C1 segment of cervical spinal cord (tissue), 14 donors: ENCODE data around the gene MKKS.
"Not testable (repeated sequence)": the region's sequence is repeated elsewhere in the genome, so short reads cannot be mapped to it uniquely, and the experiment has no call there.

Source experiments
- DNase-seq, 14 donors: peaks; one replicate each; lab custom pipeline; 2025; lab: John Stamatoyannopoulos, UW

Gene MKKS

DNA sequence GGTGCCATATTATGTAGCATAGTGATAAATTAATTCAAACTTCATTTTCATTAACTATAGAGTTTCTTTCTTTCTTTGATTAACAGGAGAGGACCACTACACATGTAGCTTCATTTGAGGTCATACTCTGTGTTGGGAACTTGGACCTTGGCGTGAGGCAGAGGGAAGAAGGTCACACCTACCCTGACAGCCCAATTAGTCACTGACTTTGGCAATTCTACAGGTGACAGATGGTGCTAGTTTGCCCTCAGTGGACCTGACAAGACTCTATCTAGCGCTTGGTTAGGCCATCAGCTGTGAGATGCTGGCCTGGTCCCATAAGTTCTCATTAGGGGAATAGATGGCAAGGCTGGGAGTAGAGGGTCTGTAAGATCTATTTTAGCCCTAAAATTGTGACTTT is 15.2 kb upstream of the MKKS start:
- DNase-seq, result peak in 2 of 14 donors; percentile 3 to 73

DNA sequence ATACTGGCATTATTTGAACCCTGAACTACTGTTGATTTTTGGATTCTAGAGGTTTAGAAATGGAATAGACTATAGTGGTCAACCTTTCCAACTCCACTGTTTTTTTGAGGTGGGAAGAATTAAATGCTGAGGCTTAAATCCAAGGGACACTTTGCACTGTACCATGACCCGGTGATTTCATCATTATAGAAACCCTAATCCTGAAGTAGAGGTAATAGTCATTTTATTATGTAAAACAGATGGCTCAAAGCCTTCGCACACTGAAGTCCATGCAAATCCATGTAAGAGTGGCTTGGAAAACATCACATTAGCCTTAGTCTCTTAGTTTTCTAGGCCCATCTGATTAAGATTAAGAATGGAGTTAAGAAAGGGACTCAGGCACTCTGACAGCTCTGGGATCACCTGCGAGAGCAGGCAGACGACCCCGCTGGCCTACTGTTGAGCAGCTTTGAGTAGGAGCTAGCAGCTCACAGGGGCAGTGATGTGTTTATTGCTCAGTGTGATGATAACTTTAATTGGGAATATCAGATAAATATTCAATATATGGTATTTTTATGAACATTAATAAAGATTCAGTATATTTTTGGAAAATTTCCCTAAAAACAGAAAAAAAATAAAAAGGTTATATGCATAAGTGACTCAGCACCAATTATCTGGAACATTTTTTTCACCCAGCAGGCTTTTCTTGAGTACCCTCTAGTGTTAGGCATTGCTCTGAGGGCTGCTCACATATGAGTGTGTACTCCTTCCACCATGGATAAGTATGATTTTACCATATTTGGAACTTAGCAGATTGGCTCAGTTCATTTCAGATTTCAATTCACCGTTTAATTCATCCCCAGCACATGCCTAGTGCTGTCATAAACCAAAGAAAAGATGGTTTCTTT is 14.5 kb upstream of the MKKS start:
- DNase-seq, result no peak

DNA sequence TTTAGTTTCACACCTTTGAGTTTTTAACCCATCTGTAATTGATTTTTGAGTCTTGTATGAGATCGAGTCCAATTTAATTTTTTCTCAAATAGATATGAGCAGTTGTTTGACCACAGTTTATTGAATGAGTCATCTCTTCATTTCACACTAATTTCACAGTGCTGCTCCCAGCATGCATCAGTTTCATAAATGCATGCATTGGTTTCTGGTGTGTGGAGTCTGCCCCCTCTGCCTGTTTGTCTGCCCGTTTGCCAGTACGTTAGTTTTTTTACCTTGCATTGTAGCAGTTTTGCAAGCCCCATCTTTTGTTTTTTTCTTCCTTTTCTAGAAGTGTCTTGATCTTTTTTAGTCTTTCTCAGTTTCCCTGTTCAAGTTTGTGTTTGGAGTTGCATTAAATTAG is 13.0 kb upstream of the MKKS start:
- no peak for DNase-seq

DNA sequence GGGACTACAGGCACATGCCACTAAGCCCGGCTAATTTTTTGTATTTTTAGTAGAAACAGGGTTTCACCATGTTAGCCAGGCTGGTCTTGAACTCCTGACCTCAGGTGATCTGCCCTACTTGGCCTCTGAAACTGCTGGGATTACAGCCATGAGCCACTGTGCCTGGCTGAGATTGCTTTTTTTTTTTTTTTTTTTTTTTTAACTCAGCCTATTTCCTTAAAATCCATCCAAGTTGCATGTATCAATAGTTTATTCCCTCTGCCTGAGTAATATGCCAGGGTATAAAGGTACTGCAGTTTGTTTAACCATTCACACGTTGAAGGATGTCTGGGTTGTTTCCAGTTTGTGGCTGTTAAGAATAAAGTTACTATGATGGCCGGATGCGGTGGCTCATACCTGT is 11.7 kb upstream of the MKKS start:
- DNase-seq, result no peak

DNA sequence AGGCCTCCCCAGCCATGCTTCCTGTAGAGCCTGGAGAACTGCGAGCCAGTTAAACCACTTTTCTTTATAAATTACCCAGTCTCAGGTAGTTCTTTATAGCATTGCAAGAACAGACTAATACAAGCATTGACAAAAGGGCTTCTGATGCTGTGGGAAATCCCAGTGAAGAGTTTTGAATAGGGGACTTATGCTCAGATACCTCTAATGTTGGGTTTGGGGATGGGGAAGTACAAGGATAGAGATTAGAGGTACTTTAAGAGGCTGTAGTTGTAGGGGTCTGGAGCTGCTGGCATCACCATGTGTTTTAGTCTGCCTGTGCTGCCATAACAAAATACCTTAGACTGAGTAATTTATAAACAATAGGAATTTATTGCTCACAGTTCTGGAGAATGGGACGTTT is 9.9 kb upstream of the MKKS start:
- no peak for DNase-seq

DNA sequence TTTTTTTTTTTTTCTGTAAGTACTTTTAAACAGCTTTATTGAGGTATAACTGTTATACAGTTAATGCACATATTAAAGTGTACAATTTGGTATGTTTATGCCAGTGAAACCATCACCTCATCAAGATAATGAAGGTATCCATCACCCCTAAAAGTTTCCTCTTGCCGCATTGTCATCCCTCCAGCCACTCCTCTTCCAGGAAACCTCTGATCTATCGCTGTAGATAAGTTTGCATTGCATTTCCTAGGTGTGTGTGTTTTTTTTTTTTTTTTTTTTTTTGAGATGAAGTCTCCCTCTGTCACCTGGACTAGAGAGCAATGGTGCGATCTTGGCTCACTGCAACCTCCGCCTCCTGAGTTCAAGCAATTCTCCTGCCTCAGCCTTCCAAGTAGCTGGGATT is 4.2 kb upstream of the MKKS start:
- no peak for DNase-seq

DNA sequence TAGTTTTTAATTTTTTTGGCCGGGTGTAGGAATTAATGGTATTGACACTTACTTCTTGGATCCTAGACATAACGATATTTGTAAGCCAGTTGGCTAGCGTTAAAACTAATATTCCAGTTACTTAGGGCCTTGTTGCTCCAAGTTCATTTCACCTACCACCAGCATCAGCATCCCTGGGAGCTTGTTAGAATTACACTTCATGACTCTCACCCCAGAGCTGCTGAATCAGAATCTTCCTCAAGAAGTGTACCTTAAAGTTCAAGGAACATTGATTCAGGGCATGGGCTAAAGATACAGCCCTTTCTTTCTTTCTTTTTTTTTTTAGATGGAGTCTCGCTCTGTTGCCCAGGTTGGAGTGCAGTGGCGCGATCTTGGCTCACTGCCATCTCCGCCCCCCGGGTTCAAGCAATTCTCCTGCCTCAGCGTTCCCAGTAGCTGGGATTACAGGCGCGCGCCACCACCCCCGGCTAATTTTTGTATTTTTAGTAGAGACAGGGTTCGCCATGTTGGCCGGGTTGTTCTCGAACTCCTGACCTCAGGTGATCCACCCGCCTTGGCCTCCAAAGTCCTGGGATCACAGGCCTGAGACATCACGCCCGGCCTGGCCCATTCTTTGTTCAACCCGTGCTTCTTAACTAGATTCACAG is 2.2 kb upstream of the MKKS start:
- no peak for DNase-seq

DNA sequence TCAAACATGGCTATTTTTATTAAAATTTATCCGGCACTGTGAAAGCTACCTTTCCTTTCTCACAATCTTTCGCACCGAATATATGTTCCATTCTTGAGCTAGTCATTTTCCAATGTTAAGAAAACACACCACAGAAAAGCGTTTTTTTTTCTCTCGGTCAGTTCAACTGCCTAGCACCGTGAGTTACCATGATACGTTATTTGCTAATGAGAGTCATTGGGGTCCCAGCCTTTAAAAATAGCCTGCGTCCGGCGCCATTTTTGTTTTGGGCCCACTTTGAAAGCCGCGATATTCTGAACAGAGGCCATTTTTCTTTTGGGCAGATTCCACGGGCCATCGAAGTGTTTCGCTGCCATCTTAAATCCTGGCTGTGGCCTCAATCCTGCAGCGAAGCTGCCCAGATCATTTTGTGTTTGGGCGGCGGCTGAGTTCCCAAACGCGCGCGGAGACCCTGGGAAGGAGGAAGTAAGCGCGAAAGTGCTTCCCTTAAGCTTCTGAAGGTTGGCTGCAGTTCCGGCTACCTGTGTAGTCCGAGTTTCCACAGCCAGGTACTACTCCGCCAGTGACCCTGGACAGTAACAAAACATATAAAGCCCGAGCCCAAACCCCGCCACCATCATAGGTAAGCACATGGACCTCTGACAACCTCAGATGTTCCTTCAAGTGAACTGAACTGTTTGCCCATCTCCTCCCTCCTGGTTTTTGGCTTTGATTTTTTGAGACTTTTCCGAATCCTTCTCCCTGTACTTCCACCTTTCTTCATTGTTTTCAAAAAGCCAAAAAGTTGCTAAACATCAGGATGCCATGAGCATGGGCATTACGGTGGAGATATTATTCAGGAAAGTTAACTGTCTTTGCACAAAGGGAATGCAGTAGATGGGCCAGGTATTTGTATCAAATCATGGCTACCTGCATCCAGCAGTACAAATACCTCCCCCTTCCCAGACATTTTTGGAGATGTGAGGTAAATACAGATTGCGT is 1.1 kb upstream of the MKKS start, which contains the start of gene SLX4IP:
SLX4IP (plus strand) TSS at position 474 of the 981 bp plus-strand sequence. CDS start 22,900 bp downstream, outside the sequence.
- peak; percentile 29 to 98 (median 89) for DNase-seq

DNA sequence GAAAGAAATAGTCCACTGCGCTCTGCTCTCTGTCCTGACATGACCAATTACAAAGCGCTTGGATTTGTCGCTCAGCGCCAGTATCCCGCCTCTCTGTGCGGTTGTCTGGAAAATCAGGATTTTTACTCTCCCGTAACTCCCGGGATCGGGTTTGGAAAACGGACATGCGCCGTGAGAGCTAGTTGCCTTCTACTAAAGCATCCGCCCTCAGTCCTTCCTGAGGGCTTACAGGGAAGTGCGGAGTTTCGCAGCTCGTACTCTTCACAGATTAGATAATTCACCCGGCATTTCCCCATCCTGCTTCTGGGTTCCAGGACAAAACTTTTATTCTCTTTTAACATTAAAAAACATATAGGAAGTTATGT is 427 bp upstream of the MKKS start:
- DNase-seq, result peak; percentile 52 to 97 (median 92)

DNA sequence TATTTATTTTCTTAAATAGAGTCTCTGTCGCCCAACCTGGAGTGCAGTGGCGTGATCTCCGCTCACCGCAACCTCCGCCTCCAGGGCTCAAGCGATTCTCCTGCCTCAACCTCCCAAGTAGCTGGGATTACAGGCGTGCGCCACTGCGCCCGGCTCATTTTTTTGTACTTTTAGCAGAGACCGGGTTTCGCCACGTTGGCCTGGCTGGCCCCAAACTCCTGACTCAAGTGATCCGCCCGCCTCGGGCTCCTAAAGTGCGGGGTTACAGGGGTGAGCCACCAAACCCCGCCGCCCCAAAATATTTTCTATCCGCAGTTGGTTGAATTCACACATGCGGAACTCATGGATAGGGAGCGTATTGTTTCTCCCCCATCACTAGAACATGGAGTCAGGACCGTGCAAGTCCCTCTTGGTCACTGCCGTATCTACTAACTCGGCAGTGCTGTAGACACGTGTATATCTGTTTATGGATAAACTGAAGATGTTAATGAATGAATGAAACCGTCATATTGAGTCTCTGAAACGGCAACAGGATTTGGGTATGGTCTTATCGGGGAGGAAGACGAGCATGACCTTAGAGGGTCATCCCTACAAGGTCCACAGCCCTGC is 904 bp downstream of the MKKS start:
- DNase-seq, result peak in 1 of 14 donors; percentile 17

DNA sequence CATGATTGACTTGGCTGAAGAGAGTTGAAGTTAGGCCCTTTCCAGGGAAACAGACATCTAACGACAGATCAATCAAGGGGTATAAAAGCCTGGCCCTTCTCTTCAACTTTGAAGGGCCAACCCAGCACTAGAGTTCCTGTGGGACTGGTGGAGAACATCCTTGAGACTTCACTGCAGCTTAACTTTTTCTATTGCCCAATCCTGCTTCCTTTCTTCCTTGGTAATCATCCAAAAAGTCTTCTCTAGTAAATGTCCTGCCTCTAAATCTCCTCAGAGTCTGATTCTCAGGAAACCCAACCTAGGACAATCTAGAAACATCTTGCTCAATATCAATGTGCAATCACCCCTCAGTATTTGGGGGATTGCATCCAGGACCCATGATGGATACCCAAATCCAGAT is 1.9 kb downstream of the MKKS start:
- no peak for DNase-seq

DNA sequence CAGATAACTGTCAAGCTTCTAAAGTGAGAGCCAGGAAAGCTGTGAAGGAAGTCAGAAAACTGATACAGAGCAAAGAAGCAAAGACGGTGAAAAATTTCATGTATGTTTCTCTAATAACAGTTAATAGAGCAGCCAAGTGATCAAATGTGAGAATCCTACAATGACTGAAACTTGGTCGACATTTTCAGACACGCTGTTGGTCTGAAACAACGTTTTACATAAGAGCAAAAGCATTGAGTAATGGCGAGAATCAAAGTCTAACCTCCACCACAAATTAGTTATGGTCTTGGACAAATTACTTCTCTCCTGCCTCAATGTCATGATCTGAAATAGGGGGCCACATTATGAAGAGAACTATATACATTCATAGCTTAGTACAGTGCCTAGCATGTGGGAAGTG is 3.3 kb downstream of the MKKS start:
- no peak for DNase-seq

DNA sequence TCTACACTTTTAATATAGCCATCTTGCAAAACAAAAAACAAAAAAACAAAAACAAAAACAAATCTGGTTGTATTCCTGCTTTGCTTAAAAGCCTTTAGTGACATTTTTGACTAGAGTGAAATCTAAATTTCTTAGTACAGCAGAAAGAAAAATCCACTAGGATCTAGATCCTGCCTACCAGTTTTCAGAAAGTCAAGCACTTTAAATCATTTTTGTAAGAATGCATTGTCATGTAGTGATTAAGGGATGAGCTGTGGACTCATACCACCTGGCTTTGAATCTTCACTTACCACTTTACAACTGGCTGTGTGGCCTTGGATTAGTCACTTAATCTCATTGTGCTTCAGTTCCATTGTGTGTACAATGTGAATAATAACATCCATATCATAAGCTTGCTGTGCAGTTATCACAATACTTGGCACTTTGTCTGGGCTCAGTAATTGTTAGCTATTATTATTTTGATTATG is 4.0 kb downstream of the MKKS start:
- DNase-seq, result no peak

DNA sequence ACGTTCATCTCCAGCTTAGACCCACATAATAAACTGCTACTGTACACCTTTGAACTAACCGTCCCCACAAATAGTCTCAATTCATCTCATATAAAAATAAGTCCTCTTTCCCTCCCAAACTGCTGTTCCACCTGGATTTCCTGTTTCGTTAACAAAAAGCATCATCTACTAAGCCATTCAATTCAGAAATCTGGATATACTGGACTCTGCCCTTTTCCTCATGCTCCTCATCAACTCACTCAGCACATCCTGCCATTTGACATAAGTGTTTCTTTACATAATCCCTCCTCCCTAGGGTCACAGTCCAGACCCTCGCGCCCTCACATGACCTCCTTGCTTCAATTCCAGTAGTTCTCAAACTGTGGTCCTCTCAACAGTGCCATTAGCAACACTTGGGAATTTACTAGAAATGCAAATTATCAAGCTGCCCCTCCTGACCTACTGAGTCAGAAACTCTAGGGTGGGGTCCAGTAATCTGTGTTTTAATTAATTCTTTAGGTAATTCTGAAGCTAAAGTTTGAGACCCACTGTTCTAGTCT is 4.5 kb downstream of the MKKS start:
- DNase-seq, result no peak

DNA sequence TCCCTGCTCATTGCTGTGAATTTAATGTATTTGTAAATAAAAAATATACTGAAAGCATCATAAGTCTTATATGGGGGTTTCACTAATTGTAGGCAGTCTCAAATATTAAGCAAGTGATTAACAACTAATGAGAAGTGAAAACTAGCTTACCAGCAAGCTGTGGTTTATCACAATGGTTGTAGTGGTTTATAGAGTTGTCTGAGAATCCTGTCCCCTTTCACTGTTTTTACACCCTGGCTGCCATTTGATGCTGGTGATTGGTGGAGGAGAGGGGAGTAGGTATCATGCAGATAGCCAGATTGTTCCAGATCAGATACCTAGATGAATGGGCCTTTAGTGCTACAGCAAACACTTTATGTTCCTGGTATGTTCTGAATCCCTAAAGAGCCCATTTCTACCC is 6.0 kb downstream of the MKKS start:
- DNase-seq, result no peak

DNA sequence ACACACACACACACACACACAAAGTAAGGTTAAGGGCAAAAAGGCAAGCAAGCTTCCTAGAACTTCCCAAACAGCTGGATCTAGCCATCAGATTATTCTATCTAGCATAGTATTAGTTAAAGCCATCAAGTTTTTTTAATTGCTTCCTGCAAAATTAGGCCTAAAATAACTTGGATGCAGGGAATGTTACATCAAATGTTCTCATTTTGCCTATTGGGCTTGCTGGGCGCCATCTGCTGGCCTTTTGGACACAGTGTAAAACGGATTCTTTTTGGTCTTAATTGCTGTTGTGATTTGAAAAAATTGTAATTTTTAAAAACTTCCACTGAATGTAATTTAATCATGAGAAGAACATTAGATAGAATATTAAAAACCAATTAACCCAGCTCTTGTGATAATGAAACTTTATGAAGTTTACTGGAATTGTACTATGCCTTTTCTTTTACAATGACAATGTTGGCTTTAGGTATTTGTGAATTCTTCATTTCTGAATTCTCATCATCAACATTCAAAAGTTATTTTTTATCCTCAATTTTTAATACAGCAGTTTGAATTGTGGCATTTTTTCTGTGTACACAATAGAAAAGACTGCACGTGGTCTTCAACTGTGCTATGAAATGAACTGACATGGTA is 6.8 kb downstream of the MKKS start:
- peak in 4 of 14 donors; percentile 5 to 37 (median 10) for DNase-seq

DNA sequence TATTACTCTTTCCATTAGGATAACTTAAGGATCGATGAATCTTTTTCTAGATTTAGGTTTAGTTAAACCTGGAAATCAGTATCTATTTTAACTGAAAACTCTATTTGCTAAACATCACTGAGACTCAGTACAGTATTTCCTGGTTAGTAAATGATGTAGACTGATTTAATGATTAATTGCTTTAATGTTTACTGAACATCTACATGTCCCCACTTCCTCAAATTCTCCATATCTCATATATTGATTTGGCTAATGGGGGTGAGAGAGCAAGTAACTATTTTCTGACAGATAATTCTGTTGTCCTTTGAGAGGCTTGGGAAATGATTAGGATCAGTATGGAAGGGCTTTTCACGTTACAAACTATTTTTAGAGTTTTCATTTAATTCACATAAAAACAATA is 10.3 kb downstream of the MKKS start:
- no peak for DNase-seq

DNA sequence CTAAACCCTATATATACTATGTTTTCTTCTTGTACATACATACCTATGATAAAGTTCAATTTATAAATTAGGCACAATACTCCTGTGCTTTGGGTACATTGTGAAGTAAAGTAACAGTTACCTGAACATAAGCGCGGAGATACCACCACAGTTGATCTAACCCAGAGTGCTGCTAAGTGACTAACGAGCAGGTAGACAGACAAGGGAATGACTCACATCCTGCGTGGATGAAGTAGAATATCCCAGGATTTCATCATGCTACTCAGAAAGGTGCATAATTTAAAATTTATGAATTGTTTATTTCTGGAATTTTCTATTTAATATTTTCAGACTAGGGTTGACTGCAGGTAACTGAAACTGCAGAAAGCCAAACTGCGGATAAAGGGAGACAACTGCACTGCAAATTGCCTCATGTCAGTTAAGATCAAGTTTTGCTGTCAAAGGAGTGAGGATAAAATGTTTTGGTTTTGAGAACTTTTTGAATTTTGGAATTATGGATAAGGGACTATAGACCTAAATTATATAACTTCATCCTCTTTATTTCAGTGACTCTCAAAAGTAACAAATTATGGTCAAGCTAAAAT is 14.4 kb downstream of the MKKS start:
- DNase-seq, result no peak

DNA sequence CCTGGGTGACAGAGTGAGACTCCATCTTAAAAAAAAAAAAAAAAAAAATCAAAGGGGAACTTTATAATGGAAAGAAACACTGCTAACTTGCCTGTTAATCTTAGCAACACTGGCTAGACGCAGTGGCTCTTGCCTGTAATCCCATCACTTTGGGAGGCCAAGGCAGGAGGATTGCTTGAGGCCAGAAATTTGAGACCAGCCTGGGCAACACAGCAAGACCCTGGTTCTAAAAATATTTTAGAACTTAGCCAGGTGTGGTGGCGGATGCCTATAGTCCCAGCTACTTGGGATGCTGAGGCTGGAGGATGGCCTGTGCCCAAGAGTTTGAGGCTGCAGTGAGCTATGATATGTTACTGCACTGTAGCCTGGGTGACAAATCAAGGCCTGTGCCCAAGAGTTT is 16.8 kb downstream of the MKKS start:
- not testable (repeated sequence) for DNase-seq

DNA sequence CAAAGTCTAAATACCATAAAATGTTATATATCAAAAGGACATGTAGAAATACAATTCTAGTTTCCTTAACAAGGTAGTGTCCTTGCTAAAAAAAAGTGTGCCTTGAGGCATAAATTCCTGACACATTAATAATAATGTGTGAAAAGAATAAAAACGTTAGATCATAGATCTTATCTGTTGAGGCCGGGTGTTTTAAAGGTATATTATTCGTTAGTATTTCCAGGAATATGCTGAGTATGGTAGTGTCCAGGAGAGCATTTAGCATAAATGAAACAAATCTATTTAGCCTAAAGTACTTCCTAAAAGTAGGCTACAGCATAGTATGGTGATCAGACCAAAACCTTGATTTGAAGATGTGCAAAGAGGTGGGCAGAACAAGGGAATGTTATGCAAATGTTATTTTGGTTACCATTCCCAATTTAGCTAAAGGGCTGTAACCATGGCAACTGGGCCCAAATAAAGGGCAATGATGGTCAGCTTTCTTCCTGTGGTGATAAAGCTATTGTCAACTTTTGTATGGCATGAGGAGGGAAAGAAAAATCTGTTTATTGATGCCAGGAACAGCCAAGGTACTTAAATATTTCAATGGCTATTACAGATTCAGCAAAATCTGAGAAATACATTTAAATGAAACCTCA is 18.9 kb downstream of the MKKS start:
- DNase-seq, result no peak
